HG03175 (cell line): ENCODE data around the gene NYNRIN.

Source experiments
- ATAC-seq: cut with Tn5 transposase; IDR thresholded peaks from one replicate; pipeline ENCODE4 v1.9.1; 2021; ENCODE audit warnings: mild to moderate bottlenecking, moderate library complexity; ENCODE audit not compliant: unreplicated experiment

NYNRIN gene

DNA sequence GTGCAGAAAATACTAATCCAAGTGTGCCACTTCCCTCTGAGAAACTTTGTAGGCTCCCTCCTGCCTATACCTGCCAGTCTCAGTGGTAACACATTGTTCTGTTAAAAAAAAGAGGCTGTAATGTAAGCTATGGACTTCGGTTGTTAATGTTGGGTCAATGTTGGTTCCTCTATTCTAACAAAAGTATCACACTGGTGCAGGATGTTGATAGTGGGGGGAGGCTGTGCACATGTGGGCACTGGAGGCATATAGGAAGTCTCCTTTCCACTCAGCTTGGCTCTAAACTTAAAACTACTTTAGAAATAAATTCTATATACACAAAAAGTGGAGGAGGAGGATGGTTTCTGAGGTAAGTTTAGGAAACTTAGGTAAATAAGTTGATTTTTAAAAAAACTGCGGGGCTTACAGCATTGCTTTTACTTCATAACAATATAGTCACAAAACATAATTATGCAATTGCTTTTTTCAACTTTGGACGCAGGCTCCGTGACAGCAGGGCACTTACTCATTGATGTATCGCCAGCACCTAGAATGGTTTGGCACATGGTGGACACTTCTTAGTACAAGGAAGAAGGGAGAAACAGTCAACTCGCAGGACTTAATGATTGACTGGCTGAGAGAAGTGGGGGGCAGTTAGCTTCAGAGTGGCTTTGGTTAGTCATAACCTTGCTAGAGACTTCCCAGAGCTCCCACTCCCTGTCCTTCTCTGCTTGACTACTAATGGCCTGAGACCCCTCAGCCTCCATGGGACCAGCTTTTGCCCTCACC lies 7.9 kb upstream of the NYNRIN start:
- ATAC-seq: no peak

DNA sequence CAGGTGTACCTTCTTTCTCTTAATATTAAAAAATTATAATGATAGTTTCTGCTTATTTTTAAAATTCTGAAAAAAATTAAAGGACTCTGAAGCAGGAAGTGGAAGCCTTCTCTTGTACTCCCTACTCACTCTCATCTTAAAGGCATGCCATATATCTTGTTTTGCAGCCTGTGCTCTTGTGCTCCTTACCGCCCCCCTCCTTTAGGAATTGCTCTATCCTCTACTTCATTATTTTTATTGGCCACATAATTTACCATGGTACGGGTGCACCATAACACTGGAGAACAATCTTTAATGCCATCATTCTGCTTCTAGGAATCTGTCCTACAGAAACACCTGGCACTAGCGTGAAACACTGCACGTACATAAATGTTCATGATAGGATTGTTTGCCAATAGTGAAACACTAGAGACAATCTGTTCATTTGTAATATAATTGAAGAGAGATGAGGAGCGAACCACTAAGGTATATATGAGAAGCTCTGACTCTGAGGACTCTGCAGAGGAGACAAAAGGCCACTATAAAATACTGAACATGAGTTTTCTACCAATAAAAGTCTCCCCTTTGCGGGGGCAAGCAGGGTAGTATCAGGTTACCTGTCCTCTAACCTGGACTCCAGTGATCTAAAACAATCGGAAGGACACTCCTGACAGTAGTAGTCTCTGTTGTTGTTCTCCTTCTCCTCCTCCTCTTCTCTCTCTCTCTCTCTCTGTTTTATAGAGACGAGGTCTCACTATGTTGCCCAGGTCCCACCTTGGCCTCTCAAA lies 6.3 kb upstream of the NYNRIN start:
- ATAC-seq: no peak

- ATAC-seq: no peak
Measured at GRCh38 chr14:24394275-24394674, 4.5 kb upstream of the NYNRIN start.

DNA sequence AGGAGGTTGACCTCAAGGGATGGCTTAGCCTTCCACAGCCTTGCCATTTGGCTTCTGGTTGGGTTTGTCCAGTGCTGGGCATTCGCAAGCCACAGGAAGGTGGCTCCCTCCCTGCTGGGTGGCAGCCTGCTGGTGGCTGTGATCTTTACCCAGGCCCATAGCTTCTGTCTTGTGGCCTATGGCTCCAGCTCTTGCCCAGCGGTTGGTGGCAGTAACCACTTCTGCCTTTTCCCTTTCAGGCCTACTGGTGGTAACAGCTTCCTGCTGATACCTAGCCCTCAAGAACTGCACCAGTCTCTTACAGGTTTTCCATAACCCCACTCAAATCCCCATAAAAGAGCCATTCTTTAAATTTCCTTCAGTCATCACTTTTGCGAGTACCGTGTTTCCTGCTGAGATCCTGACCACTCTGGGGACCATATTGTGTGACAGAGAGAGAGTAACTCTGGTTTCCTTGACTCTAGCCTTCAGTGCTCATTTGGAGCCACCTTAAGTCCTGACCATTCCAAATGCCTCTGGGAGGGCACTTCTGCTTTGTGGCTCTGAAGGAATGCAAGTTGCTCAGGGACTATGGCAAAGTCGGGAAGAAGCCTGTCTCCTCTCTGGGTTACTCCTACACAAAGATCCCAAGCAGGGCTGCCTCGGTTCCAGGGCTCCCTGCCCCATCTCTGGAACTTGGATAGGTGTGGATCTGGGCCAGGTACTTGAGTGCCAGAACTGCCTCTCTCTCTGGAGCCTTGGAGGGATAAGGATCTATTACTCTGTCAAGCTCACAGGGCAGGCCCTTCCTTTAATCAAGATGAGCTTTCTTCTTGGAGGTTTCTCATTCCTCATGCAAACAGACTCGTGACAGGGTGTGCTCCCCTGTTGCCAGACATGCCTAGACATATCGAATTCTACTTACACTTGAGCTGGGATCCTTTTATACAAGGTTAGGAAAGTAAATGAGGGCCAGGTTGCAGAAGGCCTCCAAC lies 2.9 kb upstream of the NYNRIN start:
- no peak for ATAC-seq

GRCh38 chr14:24397639-24398292 lies 1.0 kb upstream of the NYNRIN start:
- no peak for ATAC-seq

DNA sequence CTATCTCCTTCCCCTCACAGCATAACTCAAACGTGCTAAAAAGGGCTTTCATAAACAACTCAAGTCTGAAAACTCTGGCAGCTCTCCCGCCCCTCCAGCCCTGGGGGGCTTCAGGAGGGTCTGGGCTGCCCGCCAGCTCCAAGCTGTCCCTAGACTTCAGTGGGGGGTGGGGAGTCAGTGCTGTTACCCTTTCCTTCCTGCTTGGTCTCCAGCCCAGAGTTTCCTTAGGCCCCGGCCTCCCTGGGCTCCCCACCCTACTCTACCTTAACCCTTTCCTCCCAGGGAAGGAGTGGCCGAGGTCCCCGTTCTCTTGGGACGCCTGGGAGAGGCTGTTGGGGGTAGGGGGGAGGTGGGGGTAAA lies 530 bp upstream of the NYNRIN start:
- ATAC-seq: no peak

DNA sequence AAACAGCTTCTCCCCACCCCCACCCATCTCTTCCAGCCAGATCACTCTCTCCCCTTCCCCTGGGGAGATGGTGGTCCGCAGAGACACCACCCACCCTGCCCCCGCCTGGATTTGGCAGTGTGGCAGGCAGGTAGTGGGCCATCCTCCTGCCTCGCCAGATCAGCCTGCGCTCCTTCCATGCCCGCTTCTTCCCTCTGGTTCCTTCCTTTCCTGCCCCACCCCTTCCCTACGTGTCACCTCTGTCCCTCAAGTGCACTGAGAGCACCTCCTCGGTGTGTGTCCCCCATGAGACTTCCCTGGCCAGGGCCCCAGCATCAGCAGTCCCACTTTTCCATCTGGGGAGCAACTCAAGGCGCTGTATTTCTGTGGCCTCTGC lies 632 bp downstream of the NYNRIN start:
- ATAC-seq: no peak

GRCh38 chr14:24399999-24400718 lies 1.4 kb downstream of the NYNRIN start:
- no peak for ATAC-seq

DNA sequence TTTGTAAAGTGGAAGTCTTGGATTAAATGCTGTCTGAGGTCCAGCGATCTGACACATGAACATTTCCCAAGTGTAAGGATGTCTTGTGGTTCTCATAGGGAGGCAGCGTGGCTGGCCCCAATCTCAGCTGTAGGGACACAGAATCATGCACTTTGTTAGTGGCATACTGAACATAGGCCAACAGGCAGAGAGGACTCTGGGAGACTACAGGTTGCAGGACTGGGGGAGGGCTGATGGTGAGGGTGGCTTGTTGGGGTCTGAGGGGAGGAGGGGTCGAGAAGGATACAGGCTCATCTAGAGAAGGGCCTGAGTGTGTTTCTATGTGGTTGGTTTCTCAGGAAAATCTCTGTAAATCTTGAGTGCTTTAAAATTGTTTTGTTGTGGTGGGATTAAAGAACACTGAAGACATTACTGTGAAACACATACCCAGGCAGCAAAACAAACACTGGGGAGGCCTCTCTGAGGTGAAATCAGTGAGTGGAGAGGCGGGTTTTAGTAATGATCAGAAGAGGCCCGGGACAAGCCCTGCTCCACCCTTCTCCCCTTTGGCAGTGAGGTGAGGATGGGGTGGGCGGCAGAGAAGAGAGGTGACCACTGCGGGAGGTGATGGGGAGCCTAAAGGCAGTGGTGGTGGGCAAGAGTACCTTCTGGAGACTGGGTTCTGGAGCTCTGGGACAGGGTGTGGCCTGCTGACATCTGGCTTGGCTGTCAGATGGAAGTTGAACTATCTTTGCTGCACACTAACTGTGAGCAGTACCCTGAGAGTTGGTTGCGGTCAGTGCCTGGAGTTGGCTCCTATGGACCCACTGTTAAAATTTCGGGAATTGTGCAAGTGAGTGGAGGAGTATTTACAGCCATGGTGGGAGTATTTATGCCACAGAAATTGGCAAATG lies 3.3 kb downstream of the NYNRIN start:
- ATAC-seq: no peak

DNA sequence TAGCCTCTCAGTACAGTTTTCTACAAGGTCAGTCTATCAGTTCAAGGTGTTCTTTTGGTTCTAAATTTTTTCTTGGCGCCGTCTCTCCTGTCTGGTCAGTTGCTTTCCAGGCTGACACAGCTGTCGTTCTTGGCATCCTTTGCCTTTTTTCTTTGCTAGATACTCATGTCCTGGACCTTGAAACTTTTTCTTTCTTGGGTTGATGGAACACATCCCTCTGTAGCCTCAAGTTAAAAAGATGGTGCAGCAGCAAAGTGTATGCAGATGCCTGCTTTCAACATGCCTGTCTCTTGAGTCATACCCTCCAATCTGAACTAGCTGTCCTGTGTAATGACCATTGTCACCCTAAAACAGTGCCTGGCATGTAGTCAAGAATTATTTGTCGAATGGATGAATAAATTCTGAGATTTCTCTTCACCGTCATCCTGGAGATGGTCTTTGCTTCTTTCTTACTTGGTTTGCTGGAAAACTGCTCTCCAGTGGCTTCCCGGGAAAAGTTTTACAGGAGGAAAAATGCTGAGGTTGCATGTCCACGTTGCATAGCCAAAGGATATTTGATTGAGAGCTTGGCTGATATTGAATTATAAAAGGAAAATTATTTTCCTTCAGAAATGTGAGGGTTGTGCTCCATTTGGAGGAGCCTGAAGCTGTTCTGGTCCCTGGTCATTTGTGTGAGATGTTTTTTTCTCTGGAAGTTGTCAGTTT lies 4.6 kb downstream of the NYNRIN start:
- ATAC-seq: no peak

- ATAC-seq: no peak
Measured at GRCh38 chr14:24404814-24405213, 6.0 kb downstream of the NYNRIN start.

DNA sequence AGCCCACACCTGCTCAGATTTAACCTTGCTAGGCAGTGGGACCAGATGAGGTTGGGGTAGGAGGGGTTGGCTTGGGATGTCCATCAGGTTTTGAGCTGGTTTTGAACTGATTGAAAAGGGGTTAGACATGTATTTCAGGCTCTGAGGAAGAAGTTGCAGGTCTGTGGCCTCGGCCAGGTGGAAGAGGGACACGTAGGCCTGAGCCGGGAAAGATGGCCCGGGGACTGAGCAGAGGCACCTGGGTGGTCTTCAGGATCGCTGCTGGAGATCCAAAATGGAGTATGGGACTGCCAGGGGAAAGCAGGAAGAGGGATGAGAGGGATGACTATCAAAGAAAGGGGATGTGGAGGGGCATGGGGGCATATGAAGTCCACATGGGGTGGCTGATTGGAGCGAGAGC lies 7.6 kb downstream of the NYNRIN start:
- no peak for ATAC-seq

DNA sequence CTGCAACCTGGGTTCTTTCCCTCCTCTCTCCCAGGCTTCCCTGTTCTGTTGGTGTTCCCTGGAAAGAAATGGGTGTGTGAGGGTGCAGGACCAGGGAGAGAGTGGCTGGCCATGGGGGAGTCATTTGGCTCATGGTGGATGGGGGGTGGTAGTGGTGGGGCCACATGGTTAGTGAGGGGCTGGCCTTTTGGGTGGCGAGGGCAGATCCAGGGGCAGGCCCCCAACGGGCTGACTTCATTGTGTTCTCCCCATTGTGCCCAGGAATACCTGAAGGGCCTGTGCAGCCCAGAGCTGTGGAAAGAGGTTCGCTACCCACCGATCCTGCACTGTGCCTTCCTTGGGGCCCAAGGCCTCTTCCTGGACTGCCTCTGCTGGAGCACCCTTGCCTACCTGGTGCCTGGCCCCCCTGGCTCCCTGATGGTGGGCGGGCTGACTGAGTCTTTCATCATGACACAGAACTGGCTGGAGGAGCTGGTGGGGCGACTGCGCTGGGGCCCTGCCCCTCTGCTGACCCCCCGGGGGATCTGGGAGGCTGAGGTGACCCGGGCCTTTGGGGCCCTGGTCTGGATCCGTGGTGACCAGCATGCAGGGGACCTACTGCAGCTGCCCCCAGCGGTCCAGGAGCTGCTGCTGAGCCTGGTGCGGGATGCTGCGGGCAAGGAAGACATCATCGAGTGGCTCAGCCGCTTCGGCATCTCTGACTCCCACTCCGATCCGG lies 9.0 kb downstream of the NYNRIN start:
- no peak for ATAC-seq

DNA sequence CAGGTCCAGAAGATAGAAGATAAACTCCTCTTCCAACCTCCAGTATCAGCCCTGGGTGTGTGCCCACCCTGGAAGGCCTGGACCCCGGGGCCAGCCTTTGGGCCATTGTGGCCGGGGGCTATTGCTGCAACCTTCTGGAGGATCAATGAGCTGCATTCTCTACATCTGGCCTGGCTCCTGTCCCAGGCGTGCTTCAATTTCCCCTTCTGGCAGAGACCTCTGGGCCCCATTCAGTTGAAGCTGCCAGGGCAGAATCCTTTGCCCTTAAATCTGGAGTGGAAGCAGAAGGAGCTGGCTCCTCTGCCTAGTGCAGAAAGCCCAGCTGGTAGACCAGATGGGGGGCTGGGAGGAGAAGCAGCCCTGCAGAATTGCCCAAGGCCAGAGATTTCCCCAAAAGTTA lies 10.0 kb downstream of the NYNRIN start:
- ATAC-seq: no peak

- no peak for ATAC-seq
Measured at GRCh38 chr14:24409192-24409591, 10.4 kb downstream of the NYNRIN start.

- no peak for ATAC-seq
Measured at GRCh38 chr14:24409956-24410355, 11.2 kb downstream of the NYNRIN start.

GRCh38 chr14:24411443-24412389 lies 12.9 kb downstream of the NYNRIN start:
- ATAC-seq: peak; percentile 65
